Measurements from ENCODE around the gene LIG1. TPM values are rescaled to one million over a fixed set of nuclear protein-coding genes. Genes with fewer than 3 reads are reported as not detected.
A peak's percentile ranks its signal among the peaks of the same experiment; 100 is the strongest.

Gene LIG1
- 10 to 100 TPM; 31.2 to 53.3 TPM for polyA plus RNA-seq

GRCh38 chr19:48169939-48170803, at the start of gene LIG1, which contains the start of gene ZSWIM9:
TSS of gene LIG1 (minus strand) at chr19:48170344. CDS start at chr19:48165566, 4,778 bp downstream.
TSS of gene ZSWIM9 (plus strand) at chr19:48170680. CDS start at chr19:48171803, 1,123 bp downstream.
- H3K4me3 ChIP-seq (ENCODE audit: low read depth in 1 of 2, low read length in 2 of 2): peak within 1 kb of the TSS; percentile 63 to 84
- peaks cover 4 to 7% of the 10 kb centered on the region in 2 donors for H3K4me1 ChIP-seq (ENCODE audit: control insufficient read depth in 2 of 2, insufficient read depth in 2 of 2, low read length in 1 of 2)
- H3K27ac ChIP-seq (ENCODE audit: low read depth in 2 of 2, low read length in 1 of 2): peak within 1 kb of the TSS; percentile 93 to 95
- WGBS, 2 donors: 1% methylated on average over 75 to 82 of the region's 82 CpGs
- no peaks in the 10 kb centered on the region for H3K9me3 ChIP-seq (ENCODE audit: control insufficient read depth in 2 of 2, insufficient read depth in 1 of 2, low read depth in 1 of 2, low read length in 1 of 2)
- no peaks in the 10 kb centered on the region for H3K27me3 ChIP-seq (ENCODE audit: control insufficient read depth in 1 of 2, insufficient read depth in 2 of 2, low read length in 2 of 2)
- H3K36me3 ChIP-seq (ENCODE audit: control insufficient read depth in 2 of 2, insufficient read depth in 2 of 2, low read length in 1 of 2): peaks cover 0 to 5% of the 10 kb centered on the region in 2 donors

GRCh38 chr19:48218997-48219396, 48.9 kb upstream of the LIG1 start:
- Histone ChIP-seq H3K9me3 (ENCODE audit: control insufficient read depth in 2 of 2, insufficient read depth in 1 of 2, low read depth in 1 of 2, low read length in 1 of 2) (no peaks in the 10 kb centered on the region), H3K4me1 (ENCODE audit: control insufficient read depth in 2 of 2, insufficient read depth in 2 of 2, low read length in 1 of 2) (no peaks in the 10 kb centered on the region), H3K27ac (ENCODE audit: low read depth in 2 of 2, low read length in 1 of 2) (no peak overlapping the region), H3K36me3 (ENCODE audit: control insufficient read depth in 2 of 2, insufficient read depth in 2 of 2, low read length in 1 of 2) (peaks cover 3 to 5% of the 10 kb centered on the region in 2 donors), H3K27me3 (ENCODE audit: control insufficient read depth in 1 of 2, insufficient read depth in 2 of 2, low read length in 2 of 2) (no peaks in the 10 kb centered on the region), H3K4me3 (ENCODE audit: low read depth in 1 of 2, low read length in 2 of 2) (no peak overlapping the region)
- WGBS, 2 donors: 92 to 93% methylated on average over 6 of the region's 6 CpGs

GRCh38 chr19:48216933-48217332, 46.8 kb upstream of the LIG1 start:
- Histone ChIP-seq H3K4me1 (ENCODE audit: control insufficient read depth in 2 of 2, insufficient read depth in 2 of 2, low read length in 1 of 2) (no peaks in the 10 kb centered on the region), H3K4me3 (ENCODE audit: low read depth in 1 of 2, low read length in 2 of 2) (no peak overlapping the region), H3K9me3 (ENCODE audit: control insufficient read depth in 2 of 2, insufficient read depth in 1 of 2, low read depth in 1 of 2, low read length in 1 of 2) (no peaks in the 10 kb centered on the region), H3K27ac (ENCODE audit: low read depth in 2 of 2, low read length in 1 of 2) (no peak overlapping the region), H3K36me3 (ENCODE audit: control insufficient read depth in 2 of 2, insufficient read depth in 2 of 2, low read length in 1 of 2) (peaks cover 0 to 6% of the 10 kb centered on the region in 2 donors), H3K27me3 (ENCODE audit: control insufficient read depth in 1 of 2, insufficient read depth in 2 of 2, low read length in 2 of 2) (no peaks in the 10 kb centered on the region)
- 86 to 93% methylated on average over 14 of the region's 14 CpGs for WGBS, 2 donors

- WGBS, 2 donors: 90 to 94% methylated on average over 5 of the region's 5 CpGs
Observed at GRCh38 chr19:48213959-48214358, 43.8 kb upstream of the LIG1 start.

GRCh38 chr19:48210005-48210404, 39.9 kb upstream of the LIG1 start:
- no peaks in the 10 kb centered on the region for H3K9me3 ChIP-seq (ENCODE audit: control insufficient read depth in 2 of 2, insufficient read depth in 1 of 2, low read depth in 1 of 2, low read length in 1 of 2)
- WGBS, 2 donors: 75 to 82% methylated on average over 3 of the region's 3 CpGs
- H3K27ac ChIP-seq (ENCODE audit: low read depth in 2 of 2, low read length in 1 of 2): no peak overlapping the region
- H3K4me3 ChIP-seq (ENCODE audit: low read depth in 1 of 2, low read length in 2 of 2): no peak overlapping the region
- H3K27me3 ChIP-seq (ENCODE audit: control insufficient read depth in 1 of 2, insufficient read depth in 2 of 2, low read length in 2 of 2): no peaks in the 10 kb centered on the region
- peaks cover 0 to 6% of the 10 kb centered on the region in 2 donors for H3K36me3 ChIP-seq (ENCODE audit: control insufficient read depth in 2 of 2, insufficient read depth in 2 of 2, low read length in 1 of 2)
- H3K4me1 ChIP-seq (ENCODE audit: control insufficient read depth in 2 of 2, insufficient read depth in 2 of 2, low read length in 1 of 2): peaks cover 0 to 2% of the 10 kb centered on the region in 2 donors

More at GRCh38 chr19:48213959-48214358, 43.8 kb upstream of the LIG1 start:
- no peak overlapping the region for H3K4me3 ChIP-seq (ENCODE audit: low read depth in 1 of 2, low read length in 2 of 2)
- no peak overlapping the region for H3K27ac ChIP-seq (ENCODE audit: low read depth in 2 of 2, low read length in 1 of 2)
- no peaks in the 10 kb centered on the region for H3K27me3 ChIP-seq (ENCODE audit: control insufficient read depth in 1 of 2, insufficient read depth in 2 of 2, low read length in 2 of 2)
- no peaks in the 10 kb centered on the region for H3K9me3 ChIP-seq (ENCODE audit: control insufficient read depth in 2 of 2, insufficient read depth in 1 of 2, low read depth in 1 of 2, low read length in 1 of 2)
- peaks cover 0 to 2% of the 10 kb centered on the region in 2 donors for H3K4me1 ChIP-seq (ENCODE audit: control insufficient read depth in 2 of 2, insufficient read depth in 2 of 2, low read length in 1 of 2)
- peaks cover 0 to 6% of the 10 kb centered on the region in 2 donors for H3K36me3 ChIP-seq (ENCODE audit: control insufficient read depth in 2 of 2, insufficient read depth in 2 of 2, low read length in 1 of 2)

GRCh38 chr19:48206397-48207093, 36.4 kb upstream of the LIG1 start:
- Histone ChIP-seq H3K27ac (ENCODE audit: low read depth in 2 of 2, low read length in 1 of 2) (no peak overlapping the region), H3K36me3 (ENCODE audit: control insufficient read depth in 2 of 2, insufficient read depth in 2 of 2, low read length in 1 of 2) (no peaks in the 10 kb centered on the region), H3K27me3 (ENCODE audit: control insufficient read depth in 1 of 2, insufficient read depth in 2 of 2, low read length in 2 of 2) (no peaks in the 10 kb centered on the region), H3K4me3 (ENCODE audit: low read depth in 1 of 2, low read length in 2 of 2) (no peak overlapping the region), H3K9me3 (ENCODE audit: control insufficient read depth in 2 of 2, insufficient read depth in 1 of 2, low read depth in 1 of 2, low read length in 1 of 2) (no peaks in the 10 kb centered on the region), H3K4me1 (ENCODE audit: control insufficient read depth in 2 of 2, insufficient read depth in 2 of 2, low read length in 1 of 2) (peaks cover 0 to 2% of the 10 kb centered on the region in 2 donors)
- WGBS, 2 donors: 83 to 89% methylated on average over 9 of the region's 9 CpGs

GRCh38 chr19:48203794-48204628, 33.9 kb upstream of the LIG1 start:
- H3K27ac ChIP-seq (ENCODE audit: low read depth in 2 of 2, low read length in 1 of 2): peak overlapping the region; percentile 25 to 77
- H3K9me3 ChIP-seq (ENCODE audit: control insufficient read depth in 2 of 2, insufficient read depth in 1 of 2, low read depth in 1 of 2, low read length in 1 of 2): no peaks in the 10 kb centered on the region
- 0% methylated on average over 34 of the region's 34 CpGs for WGBS, 2 donors
- H3K4me1 ChIP-seq (ENCODE audit: control insufficient read depth in 2 of 2, insufficient read depth in 2 of 2, low read length in 1 of 2): peaks cover 0 to 2% of the 10 kb centered on the region in 2 donors
- H3K27me3 ChIP-seq (ENCODE audit: control insufficient read depth in 1 of 2, insufficient read depth in 2 of 2, low read length in 2 of 2): no peaks in the 10 kb centered on the region
- peak overlapping the region; percentile 67 to 88 for H3K4me3 ChIP-seq (ENCODE audit: low read depth in 1 of 2, low read length in 2 of 2)
- H3K36me3 ChIP-seq (ENCODE audit: control insufficient read depth in 2 of 2, insufficient read depth in 2 of 2, low read length in 1 of 2): no peaks in the 10 kb centered on the region

GRCh38 chr19:48203222-48203793, 33.2 kb upstream of the LIG1 start:
- H3K27me3 ChIP-seq (ENCODE audit: control insufficient read depth in 1 of 2, insufficient read depth in 2 of 2, low read length in 2 of 2): no peaks in the 10 kb centered on the region
- 10 to 15% methylated on average over 5 of the region's 5 CpGs for WGBS, 2 donors
- no peaks in the 10 kb centered on the region for H3K9me3 ChIP-seq (ENCODE audit: control insufficient read depth in 2 of 2, insufficient read depth in 1 of 2, low read depth in 1 of 2, low read length in 1 of 2)
- no peaks in the 10 kb centered on the region for H3K36me3 ChIP-seq (ENCODE audit: control insufficient read depth in 2 of 2, insufficient read depth in 2 of 2, low read length in 1 of 2)
- H3K4me3 ChIP-seq (ENCODE audit: low read depth in 1 of 2, low read length in 2 of 2): peak overlapping the region; percentile 67 to 88
- peaks cover 0 to 2% of the 10 kb centered on the region in 2 donors for H3K4me1 ChIP-seq (ENCODE audit: control insufficient read depth in 2 of 2, insufficient read depth in 2 of 2, low read length in 1 of 2)
- H3K27ac ChIP-seq (ENCODE audit: low read depth in 2 of 2, low read length in 1 of 2): peak overlapping the region; percentile 25 to 77
